ENCODE data around the gene CKMT1B.
"Not testable (repeated sequence)": the region's sequence is repeated elsewhere in the genome, so short reads cannot be mapped to it uniquely, and the experiment has no call there.

Gene CKMT1B

DNA sequence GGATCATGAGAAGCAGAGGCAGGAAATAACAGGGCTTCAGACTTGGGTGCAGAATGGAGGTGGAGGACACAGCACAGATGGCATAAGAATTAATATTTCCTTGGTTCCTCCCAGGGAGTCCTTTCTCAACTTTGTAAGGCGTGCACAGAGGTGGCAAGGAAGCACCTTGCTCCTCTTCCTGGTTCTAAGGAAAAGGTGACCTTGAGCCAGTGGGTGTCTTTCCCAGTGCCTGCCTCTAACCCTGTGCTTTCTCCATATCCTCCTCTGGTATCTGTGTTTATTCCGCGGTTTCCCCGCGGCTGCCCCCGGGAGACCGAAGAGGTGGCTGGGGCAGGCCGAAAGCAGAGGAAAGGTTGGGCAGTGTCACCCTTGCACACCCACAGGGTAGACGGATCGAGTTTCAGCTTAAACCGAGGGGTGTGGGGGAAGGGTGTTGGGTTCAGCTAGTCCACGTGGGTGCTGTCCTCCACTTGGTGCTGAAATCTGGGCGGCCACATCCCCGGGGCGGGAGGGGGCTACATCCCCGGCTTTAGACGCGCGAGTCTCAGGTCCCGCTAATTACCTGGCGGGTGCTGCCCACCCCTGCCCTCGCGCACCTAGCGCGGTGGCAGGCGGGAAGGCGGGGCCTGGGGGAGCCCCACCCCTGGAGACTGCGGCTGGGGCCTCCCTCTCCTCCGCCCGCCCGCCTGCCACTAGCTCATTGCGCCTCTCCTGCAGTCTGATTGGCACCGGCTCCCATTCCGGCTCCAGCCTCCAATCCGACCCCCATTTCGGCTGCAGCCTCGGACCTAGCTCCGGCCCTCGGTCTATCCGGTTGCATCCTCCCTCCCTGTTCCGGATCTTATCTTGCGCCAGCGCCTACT lies at the start of gene CKMT1B:
TSS of gene CKMT1B (plus strand) at position 700 of the 863 bp plus-strand sequence. CDS start 192 bp downstream, outside the sequence.
- DNase-seq, result not testable (repeated sequence)

DNA sequence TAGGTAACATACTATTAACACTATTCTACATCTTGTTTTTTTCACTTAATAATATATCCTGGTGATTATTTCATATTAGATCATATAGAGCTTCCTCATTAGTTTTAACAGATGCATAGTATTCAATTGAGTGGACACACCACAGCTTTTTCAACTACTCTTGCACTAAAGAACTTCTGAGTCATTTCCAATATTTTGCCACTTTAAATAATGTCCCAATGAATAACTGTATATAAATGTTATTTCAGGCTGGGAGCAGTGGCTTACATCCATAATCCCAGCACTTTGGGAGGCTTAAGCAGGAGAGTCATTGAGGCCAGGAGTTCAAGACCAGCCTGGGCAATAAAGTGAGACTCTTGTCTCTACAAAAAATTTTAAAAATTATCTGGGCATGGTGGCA lies 49.6 kb upstream of the CKMT1B start:
- no peak for DNase-seq

DNA sequence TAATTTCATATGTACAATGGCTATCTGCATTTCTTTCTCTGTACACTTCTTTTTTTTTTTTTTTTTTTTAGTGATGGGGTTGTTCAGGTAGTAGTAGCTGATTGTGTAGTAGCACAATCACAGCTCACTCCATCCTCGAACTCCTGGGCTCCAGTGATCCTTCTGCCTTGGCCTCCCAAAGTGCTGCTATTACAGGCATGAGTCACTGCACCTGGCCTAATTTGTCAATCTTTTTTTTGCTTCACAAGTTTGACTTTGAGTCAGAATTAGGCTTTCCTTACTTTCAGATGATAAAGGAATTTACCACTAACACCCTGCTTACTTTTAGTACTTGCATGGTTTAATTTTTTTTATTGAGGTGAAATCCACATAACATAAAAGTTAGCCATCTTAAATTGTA lies 48.4 kb upstream of the CKMT1B start:
- no peak for DNase-seq

DNA sequence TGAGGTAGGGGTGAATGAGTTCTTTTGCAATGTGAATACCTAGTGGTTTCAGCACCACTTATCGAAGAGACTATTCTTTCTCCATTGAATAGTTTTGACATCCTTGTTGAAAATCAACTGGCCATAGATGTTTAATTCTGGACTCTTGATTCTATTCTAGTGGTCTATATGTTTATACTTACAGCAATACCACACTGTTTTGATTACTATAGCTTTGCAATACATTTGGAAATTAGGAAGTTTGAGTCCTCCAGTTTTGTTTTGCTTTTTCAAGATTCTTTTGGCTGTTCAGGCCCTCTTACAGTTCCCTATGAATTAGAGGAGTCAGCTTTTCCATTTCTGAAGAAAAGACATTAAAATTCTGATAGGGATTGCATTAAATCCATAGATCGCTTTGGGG lies 46.3 kb upstream of the CKMT1B start:
- DNase-seq, result no peak

DNA sequence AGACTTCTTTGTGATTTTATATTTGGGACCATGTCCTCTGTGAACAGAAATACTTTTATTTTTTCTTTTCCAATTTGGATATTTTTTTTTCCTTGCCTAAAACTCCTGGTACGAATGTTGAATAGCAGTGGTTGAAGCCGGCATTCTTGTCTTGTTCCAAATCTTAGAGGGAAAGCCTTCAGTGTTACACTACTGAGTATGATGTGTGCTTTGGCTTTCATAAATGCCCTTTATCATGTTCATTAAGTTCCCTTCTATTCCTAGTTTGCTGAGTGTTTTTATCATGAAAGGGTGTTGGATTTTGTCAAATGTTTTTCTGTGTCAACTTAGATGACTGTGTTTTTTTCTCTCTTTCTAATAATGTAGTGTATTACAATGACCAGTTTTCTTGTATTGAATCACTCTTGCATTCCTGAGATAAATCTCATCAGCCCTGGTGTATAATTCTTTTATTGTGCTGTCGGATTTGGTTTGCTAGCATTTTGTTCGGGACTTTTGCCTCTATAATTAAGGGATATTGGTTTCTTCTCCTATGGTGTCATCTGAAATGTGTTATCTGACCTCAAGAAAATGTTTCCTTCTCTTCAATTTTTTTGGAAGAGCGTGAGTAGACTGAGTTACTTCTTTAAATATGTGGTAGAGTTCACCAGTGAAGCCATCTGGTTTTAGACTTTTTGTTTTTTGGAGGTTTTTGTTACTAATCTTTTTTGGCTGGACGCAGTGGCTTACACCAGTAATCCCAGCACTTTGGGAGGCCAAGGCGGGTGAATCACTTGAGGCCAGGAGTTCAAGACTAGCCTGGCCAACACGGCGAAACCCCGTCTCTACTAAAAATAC lies 43.1 kb upstream of the CKMT1B start:
- no peak for DNase-seq

DNA sequence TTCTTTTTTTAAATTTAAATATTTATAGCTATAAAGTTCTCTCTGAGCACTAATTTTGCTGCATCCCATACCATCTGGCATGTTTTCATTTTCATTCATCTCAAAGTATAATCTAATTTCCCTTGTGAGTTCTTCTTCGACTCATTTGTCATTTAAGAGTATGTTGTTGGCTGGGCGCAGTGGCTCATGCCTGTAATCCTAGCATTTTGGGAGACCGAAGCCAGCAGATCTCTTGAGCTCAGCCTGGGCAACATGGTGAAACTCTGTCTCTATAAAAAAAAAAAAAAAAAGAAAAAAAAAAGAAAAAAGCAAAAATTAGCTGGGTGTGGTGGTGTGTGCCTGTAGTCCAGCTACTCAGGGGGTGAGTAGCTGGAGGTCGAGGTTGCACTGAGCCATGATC lies 41.6 kb upstream of the CKMT1B start:
- DNase-seq, result no peak

DNA sequence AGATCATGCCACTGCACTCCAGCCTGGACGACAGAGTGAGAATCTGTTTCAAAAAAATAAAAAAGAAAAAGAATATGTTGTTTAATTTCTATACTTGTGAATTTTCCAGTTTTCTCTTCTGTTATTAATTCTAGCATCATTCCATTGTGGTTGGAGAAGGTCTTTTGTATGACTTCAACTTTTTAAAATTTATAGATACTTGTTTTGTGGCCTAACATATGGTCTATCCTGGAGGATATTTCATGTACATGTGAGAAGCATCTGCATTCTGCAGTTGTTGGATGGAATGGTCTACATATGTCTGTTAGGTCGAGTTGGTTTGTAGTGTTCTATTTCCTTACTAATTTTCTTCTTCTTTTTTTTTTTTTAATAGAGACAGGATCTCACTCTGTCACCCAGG lies 40.8 kb upstream of the CKMT1B start:
- DNase-seq, result no peak

DNA sequence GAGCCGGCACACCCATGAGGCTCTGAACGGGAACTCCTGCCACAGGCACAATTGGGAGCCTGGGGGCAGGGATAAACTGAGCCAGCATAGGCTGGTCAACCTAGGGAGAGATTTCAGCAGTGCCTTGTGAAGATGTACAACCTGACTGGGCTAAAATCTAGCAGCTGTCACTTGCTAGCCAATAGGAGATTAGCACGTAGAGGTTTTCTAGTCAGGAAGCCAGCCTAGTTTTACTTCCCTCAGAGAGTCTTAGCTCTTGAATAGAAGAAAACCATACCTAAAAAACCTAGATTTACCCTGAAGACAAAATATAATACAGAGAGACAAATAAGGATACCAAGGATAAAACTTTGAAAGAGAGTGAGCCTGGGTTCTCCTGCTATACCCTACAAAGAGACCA lies 31.1 kb upstream of the CKMT1B start:
- not testable (repeated sequence) for DNase-seq

DNA sequence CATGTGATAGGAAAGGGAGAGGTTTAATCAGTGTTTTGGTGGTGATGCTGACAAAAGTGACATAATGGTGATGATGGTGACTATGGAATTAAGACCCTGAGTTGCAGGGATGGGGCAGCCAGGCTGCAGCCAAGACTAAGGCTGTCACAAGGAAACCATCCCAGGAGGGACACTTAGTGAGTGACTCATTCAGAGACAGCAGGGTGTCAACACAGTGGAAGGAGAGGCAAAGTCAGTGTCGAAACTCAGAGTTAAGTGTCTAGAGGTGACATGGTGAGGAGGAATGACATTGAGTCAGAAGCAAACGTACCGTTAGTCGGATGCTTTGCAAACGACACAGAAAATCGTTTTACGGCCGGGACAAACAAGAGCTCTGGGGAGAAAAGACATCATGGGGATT lies 30.0 kb upstream of the CKMT1B start:
- not testable (repeated sequence) for DNase-seq

DNA sequence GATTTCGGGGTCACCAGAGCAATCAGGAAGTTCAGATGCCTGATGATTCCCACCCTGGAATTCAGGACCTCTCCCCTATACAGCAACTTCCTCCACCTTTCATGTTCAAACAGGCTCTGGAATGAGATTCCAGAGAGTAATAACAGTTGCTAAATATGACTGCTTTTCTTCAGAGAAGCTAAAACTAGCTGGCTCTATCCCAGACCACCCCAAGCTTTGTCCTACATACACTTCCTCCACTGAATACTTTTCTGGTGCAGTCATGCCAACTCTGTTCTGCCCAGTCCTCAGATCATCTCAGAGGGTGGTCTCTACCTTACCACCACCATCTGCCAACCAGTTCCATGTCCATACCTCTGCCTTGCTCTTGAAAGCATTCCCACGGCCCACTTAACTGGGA lies 27.2 kb upstream of the CKMT1B start:
- not testable (repeated sequence) for DNase-seq

DNA sequence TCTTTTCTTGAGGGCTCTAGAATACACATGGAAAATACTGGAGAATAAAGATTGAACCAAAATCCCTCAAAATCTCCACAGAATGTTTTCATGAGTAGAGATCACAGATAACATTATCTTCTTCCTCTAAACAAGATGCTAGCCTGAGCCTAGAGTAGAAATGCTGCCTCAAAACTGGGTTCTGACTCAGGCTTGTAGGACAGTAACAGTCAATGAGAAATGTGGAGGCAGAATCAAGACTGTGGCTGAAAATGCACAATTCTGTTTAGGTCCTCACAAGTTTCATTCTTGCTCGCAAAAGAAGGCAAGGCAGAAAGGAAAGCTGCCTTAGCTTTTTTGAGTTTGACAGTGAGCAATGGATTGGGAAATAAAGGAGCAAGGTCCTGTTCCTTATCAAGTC lies 19.2 kb upstream of the CKMT1B start:
- not testable (repeated sequence) for DNase-seq

DNA sequence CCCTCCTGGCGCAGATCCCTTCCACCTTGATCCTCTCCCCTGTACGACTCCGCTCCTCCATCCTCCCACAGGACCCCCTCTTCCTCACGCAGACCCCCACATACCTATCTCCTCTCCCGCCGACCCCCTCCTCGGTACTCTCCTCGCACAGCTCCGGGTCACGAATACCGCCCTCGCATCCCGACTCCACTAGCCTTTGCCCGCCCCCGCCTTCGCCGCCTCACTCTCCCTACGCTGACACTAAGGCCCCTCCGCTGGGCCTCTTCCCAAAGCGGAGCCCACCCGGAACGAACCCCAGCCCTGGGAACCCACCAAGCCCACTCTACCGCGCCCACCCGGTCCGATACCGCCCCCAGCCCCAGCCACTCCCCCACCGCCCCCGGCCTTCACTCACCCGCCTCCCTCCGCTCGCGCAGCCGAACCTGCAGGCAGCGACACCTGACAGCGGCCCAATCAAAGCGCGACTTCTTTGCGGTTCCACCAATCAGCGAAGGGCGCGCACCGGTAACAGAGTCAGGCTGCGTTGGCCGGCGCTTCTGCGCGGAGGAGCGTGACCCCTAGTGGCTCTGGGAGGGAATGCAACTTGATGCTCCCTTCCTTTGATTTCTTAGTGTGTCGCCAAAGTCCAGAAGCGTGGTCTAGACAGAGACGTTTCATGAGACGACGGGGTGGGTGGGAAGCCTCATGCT lies 3.9 kb upstream of the CKMT1B start, which contains the start of gene PPIP5K1:
TSS of gene PPIP5K1 (minus strand) at position 431 of the 689 bp plus-strand sequence. CDS start 5,704 bp downstream, outside the sequence.
- not testable (repeated sequence) for DNase-seq

DNA sequence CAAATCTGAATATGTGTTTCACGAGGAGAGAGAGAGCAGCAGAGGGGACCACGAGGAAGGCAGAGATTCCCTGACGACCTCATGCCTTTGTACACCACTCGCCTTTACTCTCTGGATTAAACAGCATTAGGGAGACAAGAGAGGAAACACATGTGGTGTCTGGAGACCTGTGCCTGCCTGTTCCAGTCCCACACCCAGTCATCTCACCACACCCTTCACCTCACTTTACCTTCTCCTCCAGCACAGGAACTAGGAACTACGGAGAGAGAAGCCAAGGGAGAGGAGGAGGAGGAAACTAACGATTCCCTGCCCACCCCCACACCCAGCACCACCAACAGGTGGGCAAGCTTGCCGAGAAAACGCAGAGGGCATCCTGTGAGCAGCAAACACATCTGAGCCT lies 986 bp upstream of the CKMT1B start:
- not testable (repeated sequence) for DNase-seq

DNA sequence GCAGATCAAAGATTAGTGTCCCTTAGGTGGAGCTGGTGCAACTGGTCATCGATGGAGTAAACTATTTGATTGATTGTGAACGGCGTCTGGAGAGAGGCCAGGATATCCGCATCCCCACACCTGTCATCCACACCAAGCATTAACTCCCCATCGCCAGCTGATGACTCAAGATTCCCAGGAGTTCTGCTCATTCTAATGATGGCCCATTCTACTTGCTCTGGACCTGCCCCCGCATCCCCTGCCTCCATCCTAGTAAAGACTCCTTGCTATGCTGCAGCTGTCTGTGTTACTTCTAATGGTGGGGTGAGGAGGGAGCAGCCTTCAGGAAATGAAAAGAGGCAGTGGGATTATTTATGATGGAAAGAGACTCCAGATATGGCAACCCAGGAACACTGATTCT lies 5.3 kb downstream of the CKMT1B start:
- DNase-seq, result not testable (repeated sequence)

DNA sequence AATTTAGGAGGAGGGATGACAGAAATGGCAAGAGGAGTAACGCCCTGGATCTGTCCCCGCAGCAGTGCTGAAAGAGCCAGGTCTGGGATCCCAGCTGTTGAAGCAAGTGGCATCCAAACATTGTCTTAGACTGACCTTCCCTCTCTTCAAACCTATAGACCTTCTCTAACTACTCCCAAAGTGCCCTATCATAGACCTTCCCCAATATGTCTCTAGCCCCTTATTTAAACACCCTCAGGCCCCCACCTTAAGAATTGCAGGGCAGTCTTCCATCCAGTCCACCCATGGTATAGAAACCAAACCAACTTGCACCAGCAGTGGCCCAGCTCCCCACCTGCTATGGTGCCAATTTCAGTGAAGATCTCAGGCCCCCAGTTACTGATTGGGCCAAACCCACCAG lies 6.4 kb downstream of the CKMT1B start:
- not testable (repeated sequence) for DNase-seq

DNA sequence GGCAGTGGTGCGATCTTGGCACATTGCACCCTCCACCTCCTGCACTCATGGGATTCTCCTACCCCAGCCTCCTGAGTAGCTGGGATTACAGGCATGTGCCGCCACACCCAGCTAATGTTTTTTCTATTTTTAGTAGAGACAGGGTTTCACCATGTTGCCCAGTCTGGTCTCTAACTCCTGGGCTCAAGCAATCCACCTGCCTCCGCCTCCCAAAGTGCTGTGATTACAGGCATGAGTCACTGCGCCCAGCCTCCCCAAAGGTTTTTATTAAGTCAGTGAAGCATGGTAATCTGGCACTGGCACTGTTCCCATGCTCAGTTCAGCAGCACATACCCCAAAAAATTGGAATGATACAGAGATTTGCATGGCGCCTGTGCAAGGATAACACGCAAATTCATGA lies 8.4 kb downstream of the CKMT1B start:
- not testable (repeated sequence) for DNase-seq

DNA sequence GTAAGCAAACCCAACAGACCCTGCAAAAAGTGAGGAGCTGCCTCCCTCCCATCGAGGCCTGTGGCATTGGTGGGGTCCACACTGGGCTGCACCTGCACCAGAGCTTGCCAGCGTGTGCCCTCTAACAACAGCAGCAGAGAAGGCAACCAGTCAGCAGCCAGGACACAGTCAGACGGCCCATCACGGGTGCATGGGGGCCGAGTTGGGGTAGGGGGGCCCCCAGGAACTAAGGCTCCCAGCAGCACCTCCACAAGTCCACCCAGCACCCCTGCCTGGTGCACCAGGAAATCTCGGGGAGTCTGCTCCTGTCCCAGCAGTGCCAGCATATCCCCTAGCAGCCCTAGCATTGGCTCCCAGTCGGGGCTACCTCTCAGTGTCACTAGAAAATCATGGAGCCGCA lies 23.9 kb downstream of the CKMT1B start:
- DNase-seq, result not testable (repeated sequence)

DNA sequence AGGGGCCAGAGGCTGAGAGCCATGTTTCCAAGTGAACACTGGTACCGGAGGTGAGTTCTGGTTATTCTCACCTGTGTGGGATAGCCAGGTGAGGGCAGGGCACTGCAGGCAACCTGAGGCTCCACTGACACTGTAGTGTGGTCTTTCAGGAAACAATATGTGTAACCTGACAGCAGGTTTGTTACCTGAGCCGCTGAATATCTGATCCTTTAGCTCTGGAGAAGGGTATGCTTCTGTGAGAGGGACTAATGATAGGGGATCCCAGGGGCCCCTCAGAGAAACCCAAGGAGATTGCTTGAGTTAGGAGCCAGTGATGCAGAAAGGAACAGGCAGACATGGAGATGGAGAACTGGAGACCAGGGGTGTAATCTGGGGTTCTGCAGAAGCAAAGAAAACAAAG lies 24.9 kb downstream of the CKMT1B start, which contains the start of gene STRC:
TSS of gene STRC (minus strand) at position 101 of the 400 bp plus-strand sequence. CDS start at position 23, 78 bp downstream.
- DNase-seq, result not testable (repeated sequence)

DNA sequence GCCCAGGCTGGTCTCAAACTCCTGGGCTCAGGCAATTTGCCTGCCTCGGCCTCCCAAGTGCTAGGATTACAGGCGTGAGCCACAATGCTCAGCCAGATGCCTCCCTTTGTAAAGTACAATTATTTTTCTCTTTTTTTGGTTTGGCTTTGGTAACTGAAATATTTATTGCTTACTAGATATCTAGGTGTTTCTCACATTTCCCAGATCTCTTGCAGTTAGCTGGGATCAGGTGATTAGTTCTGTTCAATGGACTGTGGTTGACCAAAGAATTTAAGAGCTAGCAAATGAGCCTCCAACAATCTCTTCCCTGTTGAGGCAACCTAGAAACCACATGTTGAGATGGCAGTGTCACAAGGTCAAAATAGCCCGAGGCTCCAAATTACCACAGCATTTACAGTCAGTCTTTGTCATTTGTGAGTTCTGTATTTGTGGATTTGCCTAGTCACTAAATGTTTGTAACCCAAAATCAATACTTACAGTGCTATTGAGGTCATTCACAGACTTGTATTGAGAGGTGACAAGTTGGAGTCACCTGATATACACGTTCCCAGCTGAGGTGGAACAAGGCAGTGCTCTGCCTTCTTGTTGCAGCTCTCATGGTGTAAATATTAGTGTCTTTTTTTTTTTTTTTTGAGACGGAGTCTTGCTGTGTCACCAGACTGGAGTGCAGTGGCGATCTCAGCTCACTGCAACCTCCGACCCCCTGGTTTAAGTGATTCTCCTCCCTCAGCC lies 28.4 kb downstream of the CKMT1B start:
- DNase-seq, result not testable (repeated sequence)

DNA sequence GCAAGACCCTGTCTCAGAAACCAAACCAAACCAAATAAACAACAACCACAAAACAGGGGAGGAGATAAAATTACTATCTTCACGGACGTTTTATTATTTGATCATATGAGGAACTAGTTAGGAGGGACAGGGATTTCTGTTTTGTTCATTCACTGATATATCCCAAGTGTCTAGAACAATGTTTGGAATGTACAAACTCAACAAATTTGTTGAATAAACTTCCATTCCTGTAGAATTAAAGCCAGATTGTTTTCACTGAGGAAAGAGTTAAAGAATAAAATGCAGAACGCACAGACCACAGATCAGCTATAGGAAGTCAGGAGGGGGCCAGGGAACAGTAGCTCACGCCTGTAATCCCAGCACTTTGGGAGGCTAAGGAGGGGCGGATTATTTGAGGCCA lies 31.3 kb downstream of the CKMT1B start:
- DNase-seq, result no peak

DNA sequence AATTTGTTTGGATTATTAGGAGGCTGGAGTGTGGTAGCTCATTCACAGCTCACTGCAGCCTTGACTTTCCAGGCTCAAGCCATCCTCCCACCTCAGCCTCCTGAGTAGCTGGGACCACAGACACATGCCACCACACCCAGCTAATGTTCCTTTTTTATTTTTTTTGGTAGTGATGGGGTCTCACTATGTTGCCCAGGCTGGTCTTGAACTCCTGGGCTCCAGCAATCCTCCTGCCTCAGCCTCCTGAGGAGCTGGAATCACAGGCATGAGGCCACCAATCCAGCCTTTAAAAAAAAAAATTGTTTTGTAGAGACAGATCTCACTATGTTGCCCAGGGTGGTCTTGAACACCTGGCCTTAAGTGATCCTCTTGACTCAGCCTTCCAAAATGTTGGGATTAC lies 33.1 kb downstream of the CKMT1B start:
- DNase-seq, result not testable (repeated sequence)
